A549 (cell line): Measurements from ENCODE around the gene GARNL3.
A peak's percentile ranks its signal among the peaks of the same experiment; 100 is the strongest.

Experiments
- CEBPB ChIP-seq, 2 experiments: fragments of >200 bp in 1 of 2; sonication (Bioruptor Twin) in 1 of 2; formaldehyde crosslinking in 1 of 2; IDR thresholded peaks; 2 replicates each; pipeline ENCODE4 v1.6.1; 2012 to 2016
- HDAC2 ChIP-seq: fragments of 200-600 bp; sonication (generic); IDR thresholded peaks from 2 replicates; pipeline ENCODE4 v1.6.1; 2016
- KDM1A ChIP-seq: fragments of 200-600 bp; sonication (generic); IDR thresholded peaks from 2 replicates; pipeline ENCODE4 v1.6.1; 2016; ENCODE audit warnings: low read depth, mild to moderate bottlenecking
- NPAS2 ChIP-seq: fragments of 250-450 bp; sonication (Bioruptor Pico); IDR thresholded peaks from 2 replicates; pipeline ENCODE4 v1.8.0; 2022; ENCODE audit warnings: mild to moderate bottlenecking, moderate library complexity, borderline replicate concordance
- PHF8 ChIP-seq: fragments of 200-600 bp; sonication (generic); IDR thresholded peaks from 2 replicates; pipeline ENCODE4 v1.6.1; 2016; ENCODE audit warnings: low read depth, mild to moderate bottlenecking, antibody characterized with exemption, moderate library complexity, borderline replicate concordance
- POLR2A ChIP-seq: IDR thresholded peaks from 2 replicates; pipeline ENCODE4 v1.6.1; 2012; ENCODE audit warnings: mild to moderate bottlenecking, low read length
- RAD21 ChIP-seq, 2 experiments: fragments of >200 bp in 1 of 2; sonication (Bioruptor Twin) in 1 of 2; formaldehyde crosslinking in 1 of 2; IDR thresholded peaks in 1 of 2; conservative IDR thresholded peaks in 1 of 2; 2 replicates in 1 of 2; 3 replicates in 1 of 2; pipeline ENCODE4 v1.6.1; 2012 to 2018; ENCODE audit warnings: inconsistent platforms in 1 of 2
- RARB ChIP-seq: fragments of 250-450 bp; sonication (Bioruptor Pico); IDR thresholded peaks from 2 replicates; pipeline ENCODE4 v1.8.0; 2021; ENCODE audit warnings: mild to moderate bottlenecking, moderate library complexity
- RFX5 ChIP-seq: fragments of 450-650 bp; IDR thresholded peaks from 2 replicates; pipeline ENCODE4 v1.7.1; 2014; ENCODE audit warnings: antibody characterized with exemption, mild to moderate bottlenecking, moderate library complexity
- TF ChIP-seq, protein P1 (sequence below): fragments of >200 bp; sonication (Bioruptor Twin); formaldehyde crosslinking; IDR thresholded peaks from 3 replicates; pipeline ENCODE4 v1.5.1; 2016
- TF ChIP-seq, protein P2 (sequence below): fragments of 250-450 bp; sonication (Bioruptor Pico); IDR thresholded peaks from 2 replicates; pipeline ENCODE4 v1.5.0; 2021; ENCODE audit warnings: mild to moderate bottlenecking, moderate library complexity, borderline replicate concordance
- TF ChIP-seq, protein P3 (sequence below): IDR thresholded peaks from 2 replicates; pipeline ENCODE4 v1.6.1; 2012
- TF ChIP-seq, protein P4 (sequence below): IDR thresholded peaks from 2 replicates; pipeline ENCODE4 v1.6.1; 2012

DNA sequence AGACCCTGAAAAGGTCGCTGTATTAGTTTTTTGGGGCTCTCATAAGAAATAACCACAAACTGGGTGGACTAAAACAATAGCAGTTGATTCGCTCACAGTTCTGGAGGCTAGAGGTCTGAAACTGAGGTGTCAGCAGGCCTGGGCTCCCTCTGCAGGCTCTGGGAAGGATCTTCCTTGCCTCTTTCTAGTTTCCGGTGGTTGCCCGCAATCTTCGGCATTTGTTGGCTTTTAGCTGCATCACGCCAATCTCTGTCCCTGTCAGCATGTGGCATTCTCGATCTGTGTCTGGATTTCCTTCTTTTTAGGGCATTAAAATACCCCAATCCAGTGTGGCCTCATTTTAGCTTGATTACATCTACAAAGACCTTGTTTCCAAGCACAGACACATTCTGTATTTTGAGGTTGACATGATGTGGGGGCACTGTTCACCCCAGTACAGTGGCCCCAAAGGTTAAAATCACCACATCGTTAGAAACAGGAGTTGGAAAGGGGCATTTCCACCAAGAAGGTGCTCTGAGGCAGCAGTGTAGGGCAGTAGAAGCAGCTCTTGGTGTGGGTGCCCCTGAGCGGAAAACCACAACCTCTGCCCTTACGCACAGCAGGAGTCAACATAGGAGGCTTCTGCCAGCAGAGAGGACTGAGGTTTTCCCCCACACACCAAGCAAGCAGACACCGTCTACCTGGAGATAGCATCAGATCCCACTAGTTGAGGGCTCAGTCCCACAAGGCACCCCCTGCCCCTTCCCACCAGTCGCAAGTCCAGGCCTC is 173.1 kb downstream of the GARNL3 start:
- no peak for TF ChIP-seq HDAC2
- TF ChIP-seq, protein P1, sequence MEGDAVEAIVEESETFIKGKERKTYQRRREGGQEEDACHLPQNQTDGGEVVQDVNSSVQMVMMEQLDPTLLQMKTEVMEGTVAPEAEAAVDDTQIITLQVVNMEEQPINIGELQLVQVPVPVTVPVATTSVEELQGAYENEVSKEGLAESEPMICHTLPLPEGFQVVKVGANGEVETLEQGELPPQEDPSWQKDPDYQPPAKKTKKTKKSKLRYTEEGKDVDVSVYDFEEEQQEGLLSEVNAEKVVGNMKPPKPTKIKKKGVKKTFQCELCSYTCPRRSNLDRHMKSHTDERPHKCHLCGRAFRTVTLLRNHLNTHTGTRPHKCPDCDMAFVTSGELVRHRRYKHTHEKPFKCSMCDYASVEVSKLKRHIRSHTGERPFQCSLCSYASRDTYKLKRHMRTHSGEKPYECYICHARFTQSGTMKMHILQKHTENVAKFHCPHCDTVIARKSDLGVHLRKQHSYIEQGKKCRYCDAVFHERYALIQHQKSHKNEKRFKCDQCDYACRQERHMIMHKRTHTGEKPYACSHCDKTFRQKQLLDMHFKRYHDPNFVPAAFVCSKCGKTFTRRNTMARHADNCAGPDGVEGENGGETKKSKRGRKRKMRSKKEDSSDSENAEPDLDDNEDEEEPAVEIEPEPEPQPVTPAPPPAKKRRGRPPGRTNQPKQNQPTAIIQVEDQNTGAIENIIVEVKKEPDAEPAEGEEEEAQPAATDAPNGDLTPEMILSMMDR = no peak
- TF ChIP-seq PHF8 = no peak
- no peak for TF ChIP-seq NPAS2 (CRISPR knock-in tag)
- TF ChIP-seq, protein P2, sequence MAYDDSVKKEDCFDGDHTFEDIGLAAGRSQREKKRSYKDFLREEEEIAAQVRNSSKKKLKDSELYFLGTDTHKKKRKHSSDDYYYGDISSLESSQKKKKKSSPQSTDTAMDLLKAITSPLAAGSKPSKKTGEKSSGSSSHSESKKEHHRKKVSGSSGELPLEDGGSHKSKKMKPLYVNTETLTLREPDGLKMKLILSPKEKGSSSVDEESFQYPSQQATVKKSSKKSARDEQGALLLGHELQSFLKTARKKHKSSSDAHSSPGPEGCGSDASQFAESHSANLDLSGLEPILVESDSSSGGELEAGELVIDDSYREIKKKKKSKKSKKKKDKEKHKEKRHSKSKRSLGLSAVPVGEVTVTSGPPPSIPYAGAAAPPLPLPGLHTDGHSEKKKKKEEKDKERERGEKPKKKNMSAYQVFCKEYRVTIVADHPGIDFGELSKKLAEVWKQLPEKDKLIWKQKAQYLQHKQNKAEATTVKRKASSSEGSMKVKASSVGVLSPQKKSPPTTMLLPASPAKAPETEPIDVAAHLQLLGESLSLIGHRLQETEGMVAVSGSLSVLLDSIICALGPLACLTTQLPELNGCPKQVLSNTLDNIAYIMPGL (CRISPR knock-in tag) = no peak
- TF ChIP-seq, protein P3, sequence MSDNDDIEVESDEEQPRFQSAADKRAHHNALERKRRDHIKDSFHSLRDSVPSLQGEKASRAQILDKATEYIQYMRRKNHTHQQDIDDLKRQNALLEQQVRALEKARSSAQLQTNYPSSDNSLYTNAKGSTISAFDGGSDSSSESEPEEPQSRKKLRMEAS = no peak
- peak in 1 of 2 experiments; percentile 25; a peak in 1 of 5 replicates for TF ChIP-seq RAD21 (conservative IDR thresholded peaks at IDR 0.05 in 1 of 2, IDR thresholded peaks at IDR 0.05 in 1 of 2)
- no peak for TF ChIP-seq CEBPB (IDR thresholded peaks at IDR 0.05)
- no peak for TF ChIP-seq POLR2A
- TF ChIP-seq, protein P4, sequence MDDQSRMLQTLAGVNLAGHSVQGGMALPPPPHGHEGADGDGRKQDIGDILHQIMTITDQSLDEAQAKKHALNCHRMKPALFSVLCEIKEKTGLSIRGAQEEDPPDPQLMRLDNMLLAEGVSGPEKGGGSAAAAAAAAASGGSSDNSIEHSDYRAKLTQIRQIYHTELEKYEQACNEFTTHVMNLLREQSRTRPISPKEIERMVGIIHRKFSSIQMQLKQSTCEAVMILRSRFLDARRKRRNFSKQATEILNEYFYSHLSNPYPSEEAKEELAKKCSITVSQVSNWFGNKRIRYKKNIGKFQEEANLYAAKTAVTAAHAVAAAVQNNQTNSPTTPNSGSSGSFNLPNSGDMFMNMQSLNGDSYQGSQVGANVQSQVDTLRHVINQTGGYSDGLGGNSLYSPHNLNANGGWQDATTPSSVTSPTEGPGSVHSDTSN = no peak
- no peak for TF ChIP-seq RFX5
- TF ChIP-seq KDM1A = no peak
- no peak for TF ChIP-seq RARB
